ENCODE results near the gene CENPL. TPM values are rescaled to one million over a fixed set of nuclear protein-coding genes. Genes with fewer than 3 reads are reported as not detected.
"Not testable (repeated sequence)": the region's sequence is repeated elsewhere in the genome, so short reads cannot be mapped to it uniquely, and the experiment has no call there.

CENPL gene
- total RNA-seq, 2 donors from 2014 or later: 29.5 to 30.4 TPM

DNA sequence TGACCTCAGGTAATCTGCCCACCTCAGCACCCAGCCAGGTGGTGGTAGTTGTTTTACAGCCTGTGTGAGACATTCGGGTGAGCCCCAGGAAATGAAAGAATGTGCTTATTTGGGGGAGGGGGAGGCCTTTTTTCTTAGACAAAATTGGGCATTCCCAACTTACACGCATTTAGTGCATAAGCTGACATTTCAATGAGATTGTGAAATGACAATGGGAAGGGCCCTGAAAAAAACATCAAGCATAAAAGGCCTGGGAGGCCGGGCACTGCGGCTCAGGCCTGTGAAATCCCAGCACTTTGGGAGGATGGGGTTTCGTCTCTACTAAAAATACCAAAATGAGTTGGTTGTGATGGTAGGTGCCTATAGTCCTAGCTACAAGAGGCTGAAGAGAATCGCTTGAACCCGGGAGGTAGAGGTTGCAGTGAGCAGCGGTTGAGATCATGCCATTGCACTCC lies 38.1 kb upstream of the CENPL start:
- Mint-ChIP-seq H3K27ac (peak overlapping the region; percentile 84 to 100), H3K9me3 (no peaks in the 10 kb centered on the region), H3K36me3 (peaks cover 42 to 53% of the 10 kb centered on the region in 2 donors)
- ATAC-seq: peak in 1 of 2 donors; percentile 19
- DNase-seq (ENCODE audit: low spot score in 2 of 2): no peak

DNA sequence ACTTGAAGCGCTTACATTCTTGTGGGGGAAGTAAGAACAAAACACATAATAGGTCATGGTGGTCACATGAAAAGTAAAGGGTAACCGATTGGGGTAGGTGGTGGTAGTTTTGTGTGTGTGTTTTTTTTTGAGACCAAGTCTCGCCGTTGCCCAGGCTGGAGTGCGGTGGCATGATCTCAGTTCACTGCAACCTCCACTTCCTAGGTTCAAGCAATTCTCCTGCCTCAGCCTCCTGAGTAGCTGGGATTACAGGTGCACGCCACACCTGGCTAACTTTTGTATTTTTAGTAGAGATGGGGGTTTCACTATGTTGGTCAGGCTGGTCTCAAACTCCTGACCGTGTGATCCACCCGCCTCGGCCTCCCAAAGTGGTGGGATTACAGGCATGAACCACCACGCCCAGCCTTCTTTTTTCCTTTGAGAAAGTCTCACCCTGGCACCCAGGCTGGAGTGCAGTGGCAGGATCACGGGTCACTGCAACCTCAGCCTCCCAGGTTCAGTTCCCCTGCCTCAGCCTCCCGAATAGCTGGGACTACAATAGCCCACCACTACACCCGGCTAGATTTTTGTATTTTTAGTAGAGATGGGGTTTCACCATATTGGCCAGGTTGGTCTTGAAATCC lies 37.6 kb upstream of the CENPL start:
- H3K9me3 Mint-ChIP-seq; DNase-seq (ENCODE audit: low spot score in 2 of 2): not testable (repeated sequence)
- peak; percentile 8 to 26 for ATAC-seq
- peaks cover 36 to 49% of the 10 kb centered on the region in 2 donors for H3K36me3 Mint-ChIP-seq
- peak overlapping the region; percentile 84 to 92 for H3K27ac Mint-ChIP-seq

- DNase-seq (ENCODE audit: low spot score in 2 of 2): no peak
Observed at GRCh38 chr1:173861731-173862145, 37.1 kb upstream of the CENPL start.

DNA sequence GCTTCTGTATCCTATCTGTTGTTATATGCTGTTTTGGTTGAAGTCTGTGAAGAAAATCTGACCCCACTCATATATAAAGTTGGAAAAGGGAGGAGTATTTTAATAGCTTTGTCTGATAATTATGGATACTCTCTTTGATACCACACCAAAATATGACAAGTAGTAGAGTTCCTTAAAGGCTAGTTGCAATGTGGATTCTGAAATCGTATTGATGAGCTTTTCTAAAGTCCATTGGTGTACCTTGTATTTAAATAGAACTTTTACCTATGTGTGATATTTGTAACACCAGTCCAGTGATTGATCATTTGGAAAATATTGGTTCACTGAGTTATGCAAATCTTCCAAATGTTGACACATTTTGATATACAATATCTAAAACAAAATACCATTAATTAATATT lies 35.4 kb upstream of the CENPL start:
- Mint-ChIP-seq H3K27ac (peak overlapping the region in 1 of 2 donors; percentile 94), H3K36me3 (peaks cover 21 to 43% of the 10 kb centered on the region in 2 donors), H3K9me3 (no peaks in the 10 kb centered on the region)
- ATAC-seq: no peak
- DNase-seq (ENCODE audit: low spot score in 2 of 2): no peak

More at GRCh38 chr1:173861731-173862145, 37.1 kb upstream of the CENPL start:
- ATAC-seq: peak; percentile 16 to 29
- no peaks in the 10 kb centered on the region for H3K9me3 Mint-ChIP-seq
- peak overlapping the region; percentile 84 to 92 for H3K27ac Mint-ChIP-seq
- H3K36me3 Mint-ChIP-seq: peaks cover 31 to 45% of the 10 kb centered on the region in 2 donors

GRCh38 chr1:173859547-173859946 lies 34.9 kb upstream of the CENPL start:
- ATAC-seq; DNase-seq (ENCODE audit: low spot score in 2 of 2); H3K9me3 Mint-ChIP-seq: not testable (repeated sequence)
- Mint-ChIP-seq H3K27ac (peak overlapping the region in 1 of 2 donors; percentile 94), H3K36me3 (peaks cover 15 to 43% of the 10 kb centered on the region in 2 donors)

GRCh38 chr1:173857363-173857917 lies 32.8 kb upstream of the CENPL start:
- Mint-ChIP-seq H3K9me3 (no peaks in the 10 kb centered on the region), H3K27ac (no peak overlapping the region), H3K36me3 (peaks cover 6 to 28% of the 10 kb centered on the region in 2 donors)
- DNase-seq (ENCODE audit: low spot score in 2 of 2): no peak
- no peak for ATAC-seq

DNA sequence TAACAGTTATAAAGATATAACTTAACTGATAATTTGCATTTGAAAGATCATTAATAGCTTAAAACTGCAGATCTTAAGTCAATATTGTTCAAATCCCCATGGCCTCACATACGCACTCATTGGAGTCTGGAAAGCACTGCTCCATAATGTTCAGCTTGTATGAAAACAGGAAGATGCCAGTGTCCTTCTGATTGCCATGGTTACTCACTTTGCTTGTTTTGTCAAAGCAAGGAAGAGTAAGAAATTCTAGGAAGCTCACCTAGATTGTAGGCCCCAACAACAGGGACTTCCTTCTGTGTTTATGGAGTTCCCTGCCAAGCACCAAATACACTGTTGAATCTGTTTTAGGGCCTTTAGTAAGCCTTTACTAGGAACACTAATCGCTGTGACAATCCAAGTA lies 32.2 kb upstream of the CENPL start:
- no peak for ATAC-seq
- no peaks in the 10 kb centered on the region for H3K9me3 Mint-ChIP-seq
- H3K36me3 Mint-ChIP-seq: peaks cover 6 to 28% of the 10 kb centered on the region in 2 donors
- DNase-seq (ENCODE audit: low spot score in 2 of 2): no peak
- no peak overlapping the region for H3K27ac Mint-ChIP-seq

DNA sequence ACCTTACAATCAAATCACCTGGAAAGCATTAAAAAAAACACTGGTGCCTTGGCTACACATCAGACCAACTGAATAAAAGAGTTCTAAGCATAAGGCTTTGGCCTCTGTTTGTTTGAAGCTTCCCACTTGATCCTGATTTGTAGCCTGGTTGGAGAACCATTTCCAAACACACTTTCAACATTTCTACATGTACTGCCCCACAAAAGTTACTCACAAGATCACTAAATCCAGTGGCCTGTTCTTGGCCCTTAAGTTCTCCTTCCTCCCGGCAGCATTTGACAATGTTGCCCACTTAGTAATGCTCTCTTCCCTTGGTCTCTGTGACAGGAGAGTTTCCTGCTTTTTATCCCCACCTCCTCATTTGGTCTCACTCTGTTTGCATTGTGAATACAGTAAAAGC lies 31.3 kb upstream of the CENPL start:
- Mint-ChIP-seq H3K36me3 (peaks cover 6 to 28% of the 10 kb centered on the region in 2 donors), H3K9me3 (no peaks in the 10 kb centered on the region), H3K27ac (peak overlapping the region; percentile 42 to 50)
- no peak for ATAC-seq
- DNase-seq (ENCODE audit: low spot score in 2 of 2): no peak

DNA sequence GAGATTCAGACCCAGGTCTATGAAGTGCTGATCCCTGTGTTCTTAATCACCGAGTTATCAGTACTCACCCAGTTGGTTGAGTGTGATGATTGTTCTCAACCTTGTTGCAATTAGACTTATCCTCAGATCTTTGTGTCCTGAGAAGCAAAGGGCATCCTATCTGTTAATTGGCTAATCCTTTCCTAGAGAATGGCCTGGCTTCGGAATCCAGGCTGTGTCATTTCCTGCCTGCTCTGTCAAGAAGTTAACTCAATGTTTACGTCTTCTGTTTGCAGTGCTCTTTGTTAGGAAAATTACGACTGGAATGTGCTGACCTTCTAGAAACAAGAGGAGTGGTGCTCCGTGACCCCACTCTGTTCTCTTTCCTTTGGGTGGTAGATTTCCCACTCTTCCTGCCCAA lies 28.4 kb upstream of the CENPL start:
- DNase-seq (ENCODE audit: low spot score in 2 of 2): no peak
- Mint-ChIP-seq H3K9me3 (no peaks in the 10 kb centered on the region), H3K27ac (no peak overlapping the region), H3K36me3 (peaks cover 6 to 23% of the 10 kb centered on the region in 2 donors)
- ATAC-seq: no peak

DNA sequence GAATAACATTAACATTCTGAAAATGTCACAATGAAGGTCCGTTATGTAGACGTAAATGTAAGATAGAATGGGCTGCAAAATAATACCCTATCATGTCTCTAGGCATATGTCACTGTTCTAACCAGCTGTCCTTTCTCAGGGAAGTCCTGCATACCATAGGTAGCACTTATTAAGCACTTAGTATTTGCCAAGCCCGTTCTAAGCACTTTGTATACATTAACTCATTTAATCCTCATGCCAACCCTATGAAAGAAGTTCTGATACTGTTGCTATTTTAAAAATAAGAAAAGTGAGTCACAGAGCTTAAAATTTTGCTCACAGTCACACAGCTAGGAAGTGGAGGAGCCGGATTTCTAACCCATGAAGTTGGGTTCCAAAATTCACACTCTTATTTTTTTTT lies 27.4 kb upstream of the CENPL start:
- no peak for DNase-seq (ENCODE audit: low spot score in 2 of 2)
- peaks cover 6 to 23% of the 10 kb centered on the region in 2 donors for H3K36me3 Mint-ChIP-seq
- H3K27ac Mint-ChIP-seq: peak overlapping the region in 1 of 2 donors; percentile 47
- no peak for ATAC-seq
- no peaks in the 10 kb centered on the region for H3K9me3 Mint-ChIP-seq

DNA sequence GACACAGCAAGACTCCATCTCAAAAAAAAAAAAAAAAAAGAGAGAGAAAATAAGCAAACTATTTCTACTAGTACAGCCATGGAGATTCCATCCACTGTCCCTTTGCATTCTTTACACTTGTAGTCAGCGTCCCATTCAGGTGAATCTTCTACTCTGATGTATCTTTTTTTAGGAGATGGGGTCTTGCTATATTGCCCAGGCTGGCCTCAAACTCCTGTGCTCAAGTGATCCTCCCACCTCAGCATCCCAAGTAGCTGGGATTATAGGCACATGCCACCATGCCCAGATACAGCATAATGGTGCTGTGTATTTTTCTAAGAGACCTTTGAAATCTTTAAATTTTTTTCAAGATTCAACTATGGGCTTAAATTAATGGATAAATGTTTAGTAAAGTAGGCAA lies 8.1 kb upstream of the CENPL start:
- H3K36me3 Mint-ChIP-seq: peaks cover 0 to 13% of the 10 kb centered on the region in 2 donors
- no peak for ATAC-seq
- no peaks in the 10 kb centered on the region for H3K9me3 Mint-ChIP-seq
- no peak overlapping the region for H3K27ac Mint-ChIP-seq
- DNase-seq (ENCODE audit: low spot score in 2 of 2): no peak

DNA sequence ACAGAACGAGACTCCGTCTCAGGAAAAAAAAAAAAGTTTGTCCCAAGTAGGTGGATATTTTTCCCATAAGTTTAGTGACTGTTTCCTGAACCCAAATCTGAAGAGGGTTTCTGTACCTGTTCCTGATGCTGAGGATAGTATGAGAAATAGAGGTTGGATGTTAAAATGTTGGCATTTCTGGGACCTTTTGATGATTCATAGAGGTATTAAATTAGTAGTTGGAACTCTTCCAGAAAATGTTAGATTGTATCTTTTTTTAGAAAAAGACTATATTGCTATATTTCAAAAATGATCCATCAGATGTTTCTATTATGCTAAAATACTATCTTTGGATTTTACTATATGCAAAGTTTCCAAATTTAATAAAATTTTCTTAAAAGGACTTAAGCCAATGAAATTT lies 2.9 kb upstream of the CENPL start:
- Mint-ChIP-seq H3K9me3 (no peaks in the 10 kb centered on the region), H3K27ac (no peak overlapping the region), H3K36me3 (peaks cover 26 to 43% of the 10 kb centered on the region in 2 donors)
- ATAC-seq (no peak), DNase-seq (ENCODE audit: low spot score in 2 of 2) (no peak)

GRCh38 chr1:173823781-173824314 lies 835 bp downstream of the CENPL start:
- ATAC-seq (peak; percentile 54), DNase-seq (ENCODE audit: low spot score in 2 of 2) (peak in 1 of 2 donors; percentile 5)
- Mint-ChIP-seq H3K36me3 (peaks cover 35 to 43% of the 10 kb centered on the region in 2 donors), H3K27ac (peak overlapping the region; percentile 98 to 99), H3K9me3 (no peaks in the 10 kb centered on the region)

GRCh38 chr1:173821680-173822079 lies 3.0 kb downstream of the CENPL start:
- ATAC-seq: no peak
- H3K9me3 Mint-ChIP-seq: no peaks in the 10 kb centered on the region
- H3K36me3 Mint-ChIP-seq: peaks cover 39 to 49% of the 10 kb centered on the region in 2 donors
- H3K27ac Mint-ChIP-seq: no peak overlapping the region
- no peak for DNase-seq (ENCODE audit: low spot score in 2 of 2)

GRCh38 chr1:173818459-173818858 lies 6.2 kb downstream of the CENPL start:
- H3K36me3 Mint-ChIP-seq: peaks cover 25 to 48% of the 10 kb centered on the region in 2 donors
- H3K9me3 Mint-ChIP-seq: peaks cover 0 to 4% of the 10 kb centered on the region in 2 donors
- DNase-seq (ENCODE audit: low spot score in 2 of 2) (no peak), ATAC-seq (no peak)
- peak overlapping the region in 1 of 2 donors; percentile 3 for H3K27ac Mint-ChIP-seq

DNA sequence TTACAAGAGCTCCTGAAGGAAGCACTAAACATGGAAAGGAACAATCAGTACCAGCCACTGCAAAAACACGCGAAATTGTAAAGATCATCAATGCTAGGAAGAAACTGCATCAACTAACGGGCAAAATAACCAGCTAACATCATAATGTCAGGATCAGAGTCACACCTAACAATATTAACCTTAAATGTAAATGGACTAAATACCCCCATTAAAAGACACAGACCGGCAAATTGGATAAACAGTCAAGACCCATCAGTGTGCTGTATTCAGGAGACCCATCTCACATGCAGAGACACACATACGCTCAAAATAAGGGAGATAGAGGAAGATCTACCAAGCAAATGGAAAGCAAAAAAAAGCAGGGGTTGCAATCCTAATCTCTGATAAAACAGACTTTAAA lies 11.0 kb downstream of the CENPL start:
- not testable (repeated sequence) for H3K9me3 Mint-ChIP-seq; H3K27ac Mint-ChIP-seq; ATAC-seq; DNase-seq (ENCODE audit: low spot score in 2 of 2)
- peaks cover 18 to 52% of the 10 kb centered on the region in 2 donors for H3K36me3 Mint-ChIP-seq

GRCh38 chr1:173802961-173803360 lies 21.7 kb downstream of the CENPL start:
- Mint-ChIP-seq H3K36me3 (peaks cover 8 to 9% of the 10 kb centered on the region in 2 donors), H3K9me3 (no peaks in the 10 kb centered on the region), H3K27ac (no peak overlapping the region)
- ATAC-seq (no peak), DNase-seq (ENCODE audit: low spot score in 2 of 2) (no peak)

All from activated naive CD4-positive, alpha-beta T cell treated with anti-CD3 and anti-CD28 coated beads, Interleukin-2, amount 50 U/mL, for 72 hours (primary cell).